Measurements from ENCODE around the gene GAST.

Gene GAST

DNA sequence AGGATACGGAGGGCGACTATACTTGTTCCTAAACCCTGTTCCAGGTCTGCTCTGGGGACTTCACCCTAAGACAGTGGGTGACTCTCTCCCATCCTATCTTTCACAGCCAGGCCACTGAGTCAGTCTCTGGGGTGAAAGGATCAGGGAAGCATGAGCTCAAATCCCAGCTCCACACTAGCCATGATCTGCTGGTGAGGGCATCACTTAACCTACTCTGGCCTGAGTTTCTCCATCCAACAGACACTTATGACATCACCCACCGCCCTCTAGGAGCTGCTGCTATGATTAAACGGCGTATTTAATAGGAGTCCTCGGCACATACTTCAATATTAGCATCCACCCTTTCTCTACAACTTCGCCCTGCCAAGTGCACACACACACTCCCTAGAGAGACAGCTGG is 10.1 kb downstream of the GAST start:
- no peak for DNase-seq (ENCODE audit: low read depth)
- TF ChIP-seq, protein P1, sequence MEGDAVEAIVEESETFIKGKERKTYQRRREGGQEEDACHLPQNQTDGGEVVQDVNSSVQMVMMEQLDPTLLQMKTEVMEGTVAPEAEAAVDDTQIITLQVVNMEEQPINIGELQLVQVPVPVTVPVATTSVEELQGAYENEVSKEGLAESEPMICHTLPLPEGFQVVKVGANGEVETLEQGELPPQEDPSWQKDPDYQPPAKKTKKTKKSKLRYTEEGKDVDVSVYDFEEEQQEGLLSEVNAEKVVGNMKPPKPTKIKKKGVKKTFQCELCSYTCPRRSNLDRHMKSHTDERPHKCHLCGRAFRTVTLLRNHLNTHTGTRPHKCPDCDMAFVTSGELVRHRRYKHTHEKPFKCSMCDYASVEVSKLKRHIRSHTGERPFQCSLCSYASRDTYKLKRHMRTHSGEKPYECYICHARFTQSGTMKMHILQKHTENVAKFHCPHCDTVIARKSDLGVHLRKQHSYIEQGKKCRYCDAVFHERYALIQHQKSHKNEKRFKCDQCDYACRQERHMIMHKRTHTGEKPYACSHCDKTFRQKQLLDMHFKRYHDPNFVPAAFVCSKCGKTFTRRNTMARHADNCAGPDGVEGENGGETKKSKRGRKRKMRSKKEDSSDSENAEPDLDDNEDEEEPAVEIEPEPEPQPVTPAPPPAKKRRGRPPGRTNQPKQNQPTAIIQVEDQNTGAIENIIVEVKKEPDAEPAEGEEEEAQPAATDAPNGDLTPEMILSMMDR (IDR thresholded peaks at IDR 0.05; ENCODE audit: low read depth, low read length, missing control alignments): no peak
- H3K4me3 ChIP-seq (ENCODE audit: low read depth, low read length): no peak overlapping the region

DNA sequence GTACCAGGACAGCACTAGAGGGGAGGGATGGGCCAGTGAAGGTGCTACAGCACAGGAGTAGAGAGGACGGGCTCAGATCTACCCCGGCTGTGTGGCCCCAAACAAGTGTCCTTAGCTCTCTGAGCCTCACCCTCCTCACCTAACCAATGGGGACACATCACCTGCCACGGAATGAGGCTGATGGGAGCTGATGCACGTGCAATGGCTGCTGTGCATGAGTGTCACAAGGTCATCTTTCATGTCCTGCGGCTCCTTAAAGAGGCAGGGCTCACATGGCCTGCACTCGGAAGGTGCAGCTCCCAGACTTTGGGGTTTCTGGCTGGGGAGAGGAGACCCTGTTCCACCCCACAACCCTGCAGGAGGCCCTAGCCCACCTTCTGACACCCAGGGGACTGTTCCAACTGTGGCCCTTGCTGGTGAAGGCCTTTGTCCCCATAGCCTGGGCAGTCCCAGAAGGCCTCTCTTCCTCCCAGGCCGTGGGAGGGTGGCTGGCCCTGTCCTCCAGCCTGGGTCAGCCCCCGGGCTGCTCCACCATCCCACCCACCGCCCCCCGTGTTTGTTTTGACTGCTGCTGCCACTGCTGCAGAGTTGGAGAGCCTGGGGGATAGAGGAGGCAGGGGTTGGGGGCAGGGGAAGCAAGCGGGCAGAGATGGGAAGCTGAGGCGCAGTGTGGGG is 11.8 kb downstream of the GAST start:
- DNase-seq (ENCODE audit: low read depth): no peak
- H3K4me3 ChIP-seq (ENCODE audit: low read depth, low read length): no peak overlapping the region
- TF ChIP-seq, protein P1 (IDR thresholded peaks at IDR 0.05; ENCODE audit: low read depth, low read length, missing control alignments): no peak

DNA sequence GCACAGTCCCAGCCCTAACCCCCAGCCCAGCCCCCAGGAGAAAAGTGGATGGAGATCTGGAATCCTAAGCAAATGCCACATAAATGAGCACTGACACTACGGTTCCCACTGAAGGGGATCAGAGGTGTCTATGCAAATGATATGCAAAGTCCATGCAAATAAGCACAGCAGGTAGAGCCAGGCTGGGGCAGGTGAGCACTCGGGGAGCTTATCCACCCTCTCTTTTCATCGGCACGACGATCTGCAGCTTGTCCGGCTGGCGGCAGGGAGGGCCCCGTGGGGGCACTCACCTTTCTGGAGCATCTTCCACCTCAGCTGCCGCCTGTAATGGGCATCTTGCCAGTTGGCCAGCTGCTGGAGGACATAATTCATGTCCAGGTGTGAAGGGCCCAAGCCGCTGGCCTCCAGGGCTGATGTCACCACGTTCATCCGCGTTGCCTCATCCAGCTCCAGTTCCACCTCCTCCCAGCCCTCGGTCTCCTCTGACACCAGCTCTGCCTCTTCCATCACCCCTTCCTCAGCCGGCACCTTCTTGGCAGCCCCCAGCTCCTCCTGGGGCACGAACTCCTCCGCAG is 12.4 kb downstream of the GAST start:
- no peak for DNase-seq (ENCODE audit: low read depth)

DNA sequence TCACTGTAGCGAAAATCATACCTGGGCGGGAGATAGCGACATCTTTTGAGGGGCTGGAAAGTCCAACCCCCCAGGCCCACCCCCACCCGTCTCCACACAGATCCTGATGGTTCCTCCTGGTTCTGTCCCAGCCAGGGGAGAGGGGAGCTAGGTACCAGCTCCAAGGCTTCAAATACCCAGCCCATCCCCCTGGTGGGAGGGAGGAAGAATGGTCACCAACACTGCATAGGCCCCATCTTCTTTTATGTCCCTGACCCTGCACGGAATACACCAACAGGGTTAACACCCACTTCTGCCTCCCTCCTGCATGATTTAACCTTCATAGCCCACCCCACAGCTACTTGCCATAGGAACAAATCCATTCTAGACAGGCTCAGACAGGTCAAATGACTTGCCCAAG is 13.0 kb downstream of the GAST start:
- TF ChIP-seq, protein P1 (IDR thresholded peaks at IDR 0.05; ENCODE audit: low read depth, low read length, missing control alignments): no peak
- H3K4me3 ChIP-seq (ENCODE audit: low read depth, low read length): no peak overlapping the region
- DNase-seq (ENCODE audit: low read depth): no peak

More for the DNA sequence above, 12.4 kb downstream of the GAST start:
- no peak overlapping the region for H3K4me3 ChIP-seq (ENCODE audit: low read depth, low read length)
- TF ChIP-seq, protein P1 (IDR thresholded peaks at IDR 0.05; ENCODE audit: low read depth, low read length, missing control alignments): no peak

DNA sequence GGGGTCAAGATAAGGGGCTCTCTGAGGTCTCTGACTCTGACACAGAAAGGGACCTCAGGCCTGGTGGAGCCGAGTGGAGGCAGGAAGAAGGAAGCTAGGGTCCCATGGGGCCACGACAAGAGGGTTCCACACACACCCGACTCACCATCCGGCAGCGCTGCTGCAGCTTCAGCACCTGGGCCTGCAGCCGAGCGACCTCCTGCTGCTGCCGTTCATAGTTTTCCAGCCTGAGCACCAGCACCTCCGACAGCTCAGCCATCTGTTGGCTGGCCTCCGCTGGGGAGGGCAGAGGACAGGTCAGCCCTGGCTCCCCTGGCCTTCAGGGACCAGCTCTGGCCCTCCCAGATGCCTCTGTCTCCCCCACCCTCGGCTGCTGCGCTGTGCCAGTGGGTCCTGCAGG is 15.9 kb downstream of the GAST start:
- no peak overlapping the region for H3K4me3 ChIP-seq (ENCODE audit: low read depth, low read length)
- TF ChIP-seq, protein P1 (IDR thresholded peaks at IDR 0.05; ENCODE audit: low read depth, low read length, missing control alignments): no peak
- no peak for DNase-seq (ENCODE audit: low read depth)

DNA sequence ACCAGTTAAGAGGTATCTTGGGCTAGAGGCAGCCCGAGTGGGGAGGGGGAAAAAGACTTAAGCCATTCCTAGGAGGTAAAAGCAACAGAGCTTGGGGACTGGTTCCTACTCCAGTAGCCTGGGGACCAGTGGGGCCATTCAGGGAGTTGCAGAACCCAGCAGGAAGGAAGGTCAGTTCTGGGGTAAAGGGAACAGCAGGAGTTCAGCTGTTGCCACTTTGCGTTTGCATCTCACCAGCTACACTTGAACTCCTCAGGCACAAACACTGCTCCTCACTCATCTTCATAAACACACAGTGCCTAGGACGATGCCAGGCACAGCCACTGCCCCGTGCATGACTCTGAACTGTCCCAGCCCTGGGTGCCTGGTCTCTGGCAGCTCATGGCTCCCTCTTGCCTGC is 18.3 kb downstream of the GAST start:
- H3K4me3 ChIP-seq (ENCODE audit: low read depth, low read length): no peak overlapping the region
- TF ChIP-seq, protein P1 (IDR thresholded peaks at IDR 0.05; ENCODE audit: low read depth, low read length, missing control alignments): no peak
- no peak for DNase-seq (ENCODE audit: low read depth)

DNA sequence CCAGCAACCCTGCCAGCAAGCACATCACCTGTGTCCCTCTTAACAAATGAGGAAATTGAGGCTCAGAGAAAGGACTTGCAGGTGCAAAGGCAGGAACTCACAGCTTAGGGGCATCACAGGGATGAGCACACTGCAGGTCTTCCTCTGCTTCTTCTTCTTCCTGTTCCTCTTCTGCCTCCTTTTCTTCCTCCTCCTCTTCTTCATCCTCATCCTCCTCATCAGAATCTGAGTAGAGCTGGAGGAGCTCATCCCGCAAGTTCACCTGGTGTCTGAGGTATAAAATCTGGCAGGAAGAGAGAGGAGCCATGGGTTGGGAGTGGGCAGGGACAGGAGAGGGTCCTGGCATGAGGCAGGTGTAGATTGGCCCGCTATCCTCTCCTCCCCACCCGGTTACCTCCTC is 19.7 kb downstream of the GAST start:
- no peak overlapping the region for H3K4me3 ChIP-seq (ENCODE audit: low read depth, low read length)
- TF ChIP-seq, protein P1 (IDR thresholded peaks at IDR 0.05; ENCODE audit: low read depth, low read length, missing control alignments): no peak
- no peak for DNase-seq (ENCODE audit: low read depth)

Measured in GM12864 (cell line).